Effector CD8-positive, alpha-beta T cell (primary cell): Measurements from ENCODE around the gene ARHGAP25.
"Not testable (repeated sequence)": the region's sequence is repeated elsewhere in the genome, so short reads cannot be mapped to it uniquely, and the experiment has no call there.

ENCODE experiments used
- DNase-seq: peaks from one replicate; lab custom pipeline; 2025; lab: John Stamatoyannopoulos, UW

The ARHGAP25 gene

DNA sequence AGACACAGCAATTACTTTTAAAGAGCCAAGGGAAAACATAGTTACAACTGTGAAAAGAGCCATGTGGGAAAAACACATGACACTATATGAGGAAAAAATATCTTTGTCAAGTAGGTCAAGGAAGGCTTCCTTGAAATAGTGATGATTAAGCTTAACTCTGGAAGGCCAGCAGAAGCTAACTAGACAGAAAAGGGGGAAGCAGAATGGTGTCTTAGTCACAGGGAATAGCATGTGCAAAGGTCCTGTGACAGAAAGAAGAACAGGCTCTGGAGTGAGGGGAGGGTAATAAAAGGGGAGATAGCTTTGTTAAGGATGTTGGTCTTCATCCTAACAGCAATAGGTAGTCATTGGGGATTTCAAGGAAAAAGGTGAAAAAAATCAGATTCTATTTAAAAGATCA is 64.0 kb downstream of the ARHGAP25 start:
- no peak for DNase-seq

DNA sequence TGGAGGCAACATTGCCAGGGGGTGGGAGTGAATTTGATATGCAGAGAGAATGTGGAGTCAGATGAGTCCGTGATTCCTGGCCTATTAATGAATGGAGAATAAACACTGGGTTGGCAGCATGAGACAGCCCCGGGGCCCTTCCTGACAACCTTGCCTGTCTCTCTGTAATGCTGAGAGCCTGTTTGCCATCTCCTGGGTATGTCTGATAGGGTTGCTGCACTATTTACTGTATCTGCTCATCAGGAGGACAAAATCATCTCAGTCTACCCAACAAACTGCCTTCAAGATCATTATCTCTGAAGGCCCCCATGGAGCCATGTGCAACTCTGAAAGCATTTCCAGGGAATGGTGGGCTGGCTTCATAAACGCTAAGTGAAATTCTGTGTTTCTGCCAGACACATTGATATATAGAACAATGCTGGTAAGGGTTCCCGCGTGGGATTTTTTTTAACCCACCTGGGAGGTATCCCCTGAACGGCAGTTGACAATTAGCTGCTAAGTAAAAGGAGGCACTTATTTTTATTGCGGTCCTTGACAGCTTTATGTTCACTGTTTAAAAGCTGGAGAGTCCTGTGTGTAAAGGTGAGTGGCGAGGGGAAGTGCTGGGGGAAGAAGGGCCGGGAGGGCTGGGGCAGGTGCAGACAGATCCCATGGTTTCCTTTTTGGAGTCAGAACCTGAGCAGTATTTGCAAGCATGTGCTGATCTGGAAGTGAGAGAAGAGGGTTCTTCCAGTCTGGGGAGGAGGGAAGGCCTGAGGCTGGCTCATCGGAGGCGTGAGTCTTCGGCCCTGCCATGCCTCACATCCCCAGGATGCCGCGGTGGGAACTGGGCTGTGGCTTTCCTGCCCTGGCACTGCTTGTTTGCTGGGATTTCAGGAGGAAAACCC is 64.8 kb downstream of the ARHGAP25 start:
- no peak for DNase-seq

DNA sequence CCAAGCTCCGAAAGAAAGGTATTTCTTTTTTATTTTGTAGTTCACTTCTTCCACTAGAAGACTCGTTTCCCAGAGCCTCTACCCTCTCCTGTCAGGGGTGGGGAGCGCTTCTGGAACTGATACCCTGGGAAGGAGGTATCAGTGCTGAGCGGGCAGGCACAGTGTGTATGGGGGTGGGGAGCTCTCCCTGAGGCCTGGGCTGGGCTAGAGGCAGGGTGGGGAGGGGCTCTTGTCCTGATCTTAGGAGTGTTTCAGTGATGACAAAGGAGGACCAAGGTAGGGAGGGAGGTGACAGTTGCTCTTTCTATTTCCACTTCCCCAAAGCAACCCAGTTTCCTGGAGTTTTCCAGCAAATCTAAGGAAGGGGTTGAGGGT is 65.4 kb downstream of the ARHGAP25 start:
- DNase-seq = no peak

DNA sequence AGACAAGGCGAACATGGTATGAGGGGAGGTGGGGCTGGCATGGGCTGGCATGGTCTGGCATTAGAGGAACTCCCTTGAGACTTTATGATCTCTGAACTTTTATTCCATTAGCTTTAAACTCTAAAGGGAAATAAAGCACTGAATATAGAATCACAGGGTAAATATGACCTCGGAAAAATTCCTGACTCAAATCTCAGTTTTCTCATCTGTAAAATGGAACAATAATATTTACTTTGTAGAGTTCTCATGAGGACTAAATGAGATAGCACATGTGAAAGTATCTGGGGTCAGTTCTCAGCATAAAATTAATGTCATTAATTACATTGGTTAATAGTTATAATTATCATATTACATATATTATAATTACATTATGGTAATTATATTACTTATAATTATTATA is 65.9 kb downstream of the ARHGAP25 start:
- no peak for DNase-seq

DNA sequence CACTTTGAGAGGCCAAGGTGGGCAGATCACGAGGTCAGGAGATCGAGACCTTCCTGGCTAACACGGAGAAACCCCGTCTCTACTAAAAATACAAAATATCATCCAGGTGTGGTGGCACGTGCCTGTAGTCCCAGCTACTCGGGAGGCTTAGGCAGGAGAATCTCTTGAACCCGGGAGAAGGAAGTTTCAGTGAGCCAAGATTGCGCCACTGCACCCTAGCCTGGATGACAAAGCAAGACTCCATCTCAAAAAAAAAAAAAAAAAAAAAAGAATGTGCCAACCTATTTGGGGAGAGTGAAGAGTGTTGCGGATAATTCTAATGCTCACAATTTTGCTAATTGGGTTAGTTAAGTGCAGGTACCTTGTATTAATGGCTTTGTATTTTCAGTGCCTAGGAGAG is 67.5 kb downstream of the ARHGAP25 start:
- DNase-seq = not testable (repeated sequence)

DNA sequence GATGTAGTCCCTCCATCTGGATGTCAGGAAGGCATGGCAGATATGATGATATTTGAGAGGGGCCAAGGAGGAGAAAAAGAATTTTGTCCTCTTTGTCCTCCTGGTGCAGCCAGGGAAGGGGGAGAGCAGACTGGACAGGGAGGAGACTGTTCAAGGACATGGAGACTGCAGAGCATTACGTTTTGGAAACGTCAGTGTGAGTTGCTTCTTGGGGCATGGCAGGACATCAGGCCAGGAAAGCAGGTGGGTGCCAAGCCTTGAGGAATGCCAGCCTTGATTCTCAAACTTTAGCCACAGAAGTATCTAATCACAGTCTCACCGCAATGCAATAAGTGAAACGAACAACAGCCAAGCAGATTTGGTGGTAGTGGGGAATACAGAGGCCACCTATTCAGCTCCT is 70.4 kb downstream of the ARHGAP25 start:
- no peak for DNase-seq

DNA sequence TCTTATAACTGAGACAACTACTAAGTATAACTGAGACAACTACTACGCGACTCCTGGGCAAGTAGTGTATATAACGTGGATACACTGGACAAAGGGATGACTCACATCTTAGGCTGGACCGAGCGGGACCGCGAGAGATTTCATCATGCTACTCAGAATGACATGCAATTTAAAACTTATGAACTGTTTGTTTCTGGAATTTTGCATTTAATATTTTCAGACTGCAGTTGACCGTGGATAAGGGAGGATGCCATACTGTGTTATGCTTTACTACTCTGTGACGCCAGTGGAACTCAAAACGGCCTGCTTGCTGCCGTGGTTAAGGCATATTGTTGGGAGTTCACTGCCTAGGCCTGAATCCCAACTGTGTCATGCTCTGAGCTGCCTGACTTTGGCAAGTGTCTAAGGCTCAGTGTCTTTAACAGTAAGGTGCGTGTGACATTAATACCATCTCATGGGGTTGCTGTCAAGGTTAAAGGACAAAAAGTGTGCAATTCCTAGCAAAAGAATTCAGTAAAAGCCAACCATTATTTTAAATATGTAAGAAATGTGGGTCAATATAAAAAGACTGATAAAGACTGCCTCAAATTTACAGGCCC is 72.0 kb downstream of the ARHGAP25 start:
- no peak for DNase-seq

DNA sequence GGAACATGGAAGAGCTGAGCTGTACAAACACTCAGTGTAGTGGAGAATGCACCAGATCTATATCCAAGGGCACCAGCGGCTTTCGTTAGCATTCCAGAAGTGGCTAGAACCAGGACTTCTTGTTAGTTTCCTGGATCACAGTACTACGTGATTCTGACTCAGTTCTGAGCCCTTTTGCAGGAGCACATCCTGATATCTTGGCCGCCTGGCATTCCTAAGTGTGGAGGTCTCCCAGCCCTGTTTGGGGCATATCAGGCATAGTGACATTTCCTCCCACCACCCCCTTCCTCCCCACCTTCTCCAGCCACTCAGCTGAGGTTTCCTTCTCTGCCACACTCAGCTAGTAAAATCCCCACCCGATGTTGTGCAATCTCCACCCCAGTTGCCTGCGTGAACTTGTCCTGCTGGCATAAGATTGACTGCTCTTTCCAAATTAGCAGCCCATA is 73.2 kb downstream of the ARHGAP25 start:
- no peak for DNase-seq

DNA sequence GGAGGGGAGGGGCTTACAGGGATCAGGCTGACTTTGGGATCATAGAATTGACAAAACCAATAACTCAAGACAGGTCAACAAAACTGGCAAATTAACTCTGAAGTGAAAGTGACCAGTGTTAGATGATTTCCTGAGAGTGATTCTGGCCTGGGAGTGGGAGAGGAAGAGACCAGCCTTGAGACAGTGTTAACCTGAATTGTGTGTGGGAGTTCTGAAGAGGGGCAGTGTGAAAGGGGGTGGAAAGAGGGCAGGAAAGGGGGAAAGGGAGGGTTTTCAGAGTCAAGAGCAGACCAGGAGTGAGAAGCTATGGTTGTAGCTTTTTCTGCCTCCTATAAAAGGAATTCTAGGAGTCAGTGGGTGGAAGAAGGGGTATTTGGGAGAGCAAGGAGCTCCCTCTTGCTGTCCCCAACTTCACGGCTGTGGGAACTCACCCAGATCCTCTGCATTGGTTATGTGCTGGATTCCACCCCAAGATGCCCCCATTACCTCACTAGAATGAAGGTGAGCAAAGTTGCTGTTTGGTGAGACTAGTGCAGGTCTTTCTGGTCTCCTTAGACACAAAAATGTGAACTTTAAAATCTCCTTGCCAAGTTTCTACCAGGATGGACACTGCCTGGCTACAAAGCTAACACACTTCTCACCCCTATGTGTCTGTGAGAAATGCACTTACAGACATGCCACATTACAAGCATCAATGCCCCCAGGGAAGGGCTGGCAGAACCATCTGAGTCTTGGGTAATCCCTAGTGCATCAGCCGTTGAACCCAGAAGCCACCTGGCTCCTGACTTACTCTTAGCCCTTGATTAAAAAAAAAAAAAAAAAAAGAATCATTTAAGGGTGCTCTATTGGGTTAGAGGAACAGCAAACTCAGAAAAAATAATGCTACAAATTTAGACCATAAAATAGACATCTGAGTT is 75.0 kb downstream of the ARHGAP25 start:
- no peak for DNase-seq

DNA sequence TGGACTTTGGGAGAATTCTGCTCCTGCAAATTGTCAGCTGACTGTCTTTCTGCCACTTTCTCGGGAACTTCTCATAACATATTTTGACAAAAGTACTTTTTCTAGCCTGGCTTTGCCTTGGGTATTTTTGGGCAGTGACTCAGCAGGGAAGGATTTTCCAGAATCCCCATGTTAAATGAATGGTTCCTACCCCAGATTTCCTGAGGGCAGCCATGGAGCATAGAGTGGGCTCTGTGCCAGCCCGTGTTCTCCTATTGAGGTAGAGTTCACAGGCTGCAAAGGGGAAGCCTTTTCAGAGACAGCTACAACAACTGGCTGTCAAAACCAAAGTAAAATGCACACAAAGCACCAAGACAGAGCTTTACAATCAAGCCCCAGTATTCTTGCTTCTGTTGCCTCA is 76.8 kb downstream of the ARHGAP25 start:
- no peak for DNase-seq

DNA sequence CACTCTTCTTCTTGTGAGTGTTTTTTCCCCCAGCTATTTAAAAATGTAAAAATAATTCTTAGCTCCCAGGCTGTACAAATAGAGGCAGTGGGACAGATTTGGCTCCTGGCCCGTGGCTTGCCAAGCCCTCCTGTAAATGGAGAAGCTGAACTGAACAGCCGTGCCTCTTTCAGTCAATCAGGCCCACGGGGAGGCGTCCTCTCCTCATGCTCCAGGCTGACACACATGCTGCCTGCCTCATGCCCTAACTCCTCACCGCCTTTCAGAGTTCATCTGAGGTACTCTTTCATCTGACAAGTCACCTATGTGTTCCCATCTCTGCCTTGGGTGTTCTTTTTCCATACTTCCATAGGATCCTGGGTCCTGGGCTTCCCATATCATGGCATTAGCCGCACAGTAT is 77.6 kb downstream of the ARHGAP25 start:
- no peak for DNase-seq

DNA sequence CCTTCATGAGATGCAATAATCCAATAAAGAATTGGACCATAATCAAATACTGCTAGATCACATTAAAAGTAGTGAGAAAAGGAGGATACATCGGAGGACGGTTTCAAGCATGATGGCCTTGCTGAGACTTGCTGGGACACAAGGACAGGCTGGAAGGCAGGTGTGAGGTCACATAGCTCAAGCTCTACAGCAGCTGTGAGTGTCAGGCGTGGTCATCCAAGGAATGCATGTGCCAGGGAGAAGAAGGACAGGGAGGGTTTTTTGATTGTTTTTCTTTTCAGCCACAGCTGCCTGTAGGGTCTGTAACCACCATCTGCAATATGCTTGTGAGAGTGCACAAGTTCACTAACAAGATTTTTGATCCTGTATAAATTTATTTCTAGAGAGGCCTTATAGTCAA is 79.0 kb downstream of the ARHGAP25 start:
- DNase-seq = no peak

DNA sequence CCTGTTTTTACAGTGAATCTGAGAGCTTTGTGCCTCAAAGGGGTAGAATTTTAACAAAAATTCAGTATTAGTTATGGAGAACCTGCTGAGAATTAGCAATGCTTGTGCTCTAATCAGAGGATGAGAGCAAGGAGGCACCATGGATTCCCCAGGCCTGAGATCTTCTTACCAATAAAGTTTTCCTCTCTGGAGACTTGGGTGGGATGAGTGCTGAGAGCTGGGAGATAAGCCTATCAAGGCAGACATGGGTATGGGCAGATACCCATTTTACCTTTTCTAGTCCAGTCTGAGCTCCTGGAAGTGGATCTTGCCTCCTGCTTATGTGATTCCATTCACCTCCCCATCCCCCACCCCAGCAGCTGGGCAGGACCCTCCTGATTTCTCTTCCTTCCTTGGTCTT is 82.7 kb downstream of the ARHGAP25 start:
- no peak for DNase-seq

DNA sequence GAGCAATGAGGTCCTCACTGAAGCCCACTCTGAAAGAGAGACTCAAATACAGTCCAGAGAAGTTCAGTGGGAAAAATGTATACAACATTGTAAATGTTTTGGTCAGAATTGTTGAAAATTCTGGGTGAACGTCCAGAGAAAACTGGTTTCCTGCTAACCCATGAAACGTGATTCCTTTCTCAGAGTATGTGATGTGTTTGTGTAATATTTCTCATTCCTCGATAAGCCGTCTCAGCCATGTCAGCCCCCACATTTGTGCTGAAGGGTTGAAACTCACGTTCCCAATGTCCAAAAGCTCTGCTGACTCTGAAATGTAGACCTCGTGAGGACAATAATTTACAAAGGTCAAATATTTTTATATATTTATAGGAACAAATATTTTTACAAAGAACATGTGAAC is 84.9 kb downstream of the ARHGAP25 start:
- DNase-seq = no peak

DNA sequence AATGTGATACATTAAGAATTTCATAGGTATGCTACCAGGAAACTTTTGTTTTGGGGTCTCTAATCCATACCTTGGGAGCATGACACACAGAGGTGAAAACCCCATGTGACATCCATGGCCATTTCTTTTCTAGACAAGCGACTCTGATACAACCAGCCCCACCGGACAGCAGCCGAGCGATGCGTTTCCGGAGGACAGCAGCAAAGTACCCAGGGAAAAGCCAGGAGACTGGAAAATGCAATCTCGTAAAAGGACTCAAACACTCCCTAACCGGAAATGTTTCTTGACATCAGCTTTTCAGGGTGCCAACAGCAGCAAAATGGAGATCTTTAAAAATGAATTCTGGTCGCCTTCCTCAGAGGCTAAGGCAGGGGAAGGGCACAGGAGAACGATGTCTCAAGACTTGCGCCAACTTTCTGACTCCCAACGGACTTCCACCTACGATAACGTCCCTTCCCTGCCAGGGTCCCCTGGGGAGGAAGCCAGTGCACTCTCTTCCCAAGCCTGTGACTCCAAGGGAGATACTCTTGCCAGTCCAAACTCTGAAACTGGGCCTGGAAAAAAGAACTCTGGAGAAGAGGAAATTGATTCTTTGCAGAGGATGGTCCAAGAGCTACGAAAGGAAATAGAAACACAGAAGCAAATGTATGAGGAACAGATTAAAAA is 87.7 kb downstream of the ARHGAP25 start:
- no peak for DNase-seq

DNA sequence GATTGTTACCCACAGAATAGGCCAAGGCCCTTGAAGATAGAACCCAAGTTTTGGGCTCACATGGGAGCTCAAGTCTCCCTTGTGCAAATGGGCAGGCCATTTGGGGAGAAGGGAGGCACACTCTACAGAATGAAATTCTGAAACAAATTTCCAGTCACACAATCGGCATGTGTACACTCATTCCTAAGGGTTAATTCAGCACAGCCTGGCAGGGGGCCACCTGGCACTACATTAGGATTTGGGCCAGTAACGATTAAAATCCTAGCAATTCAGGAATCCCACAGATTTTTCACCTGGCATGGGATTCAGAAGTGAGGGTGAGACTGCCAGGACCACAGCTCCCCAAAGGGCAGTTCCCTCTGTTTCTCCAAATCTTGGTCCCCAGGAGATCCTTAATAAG is 90.2 kb downstream of the ARHGAP25 start:
- DNase-seq = no peak

DNA sequence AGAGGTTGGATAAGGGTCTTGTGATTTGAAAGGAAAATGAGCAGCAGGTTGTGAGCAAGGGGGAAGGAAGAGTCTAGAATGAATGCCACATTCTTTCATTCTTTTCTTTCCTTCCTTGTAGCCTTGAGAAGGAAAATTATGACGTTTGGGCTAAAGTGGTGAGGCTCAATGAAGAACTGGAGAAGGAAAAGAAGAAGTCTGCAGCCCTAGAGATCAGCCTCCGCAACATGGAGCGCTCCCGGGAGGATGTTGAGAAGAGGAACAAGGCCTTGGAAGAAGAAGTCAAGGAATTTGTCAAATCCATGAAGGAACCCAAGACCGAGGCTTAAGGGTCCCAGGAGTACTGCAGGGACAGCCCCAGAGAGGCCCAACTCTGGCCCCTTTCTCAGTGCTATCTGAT is 91.3 kb downstream of the ARHGAP25 start:
- no peak for DNase-seq

DNA sequence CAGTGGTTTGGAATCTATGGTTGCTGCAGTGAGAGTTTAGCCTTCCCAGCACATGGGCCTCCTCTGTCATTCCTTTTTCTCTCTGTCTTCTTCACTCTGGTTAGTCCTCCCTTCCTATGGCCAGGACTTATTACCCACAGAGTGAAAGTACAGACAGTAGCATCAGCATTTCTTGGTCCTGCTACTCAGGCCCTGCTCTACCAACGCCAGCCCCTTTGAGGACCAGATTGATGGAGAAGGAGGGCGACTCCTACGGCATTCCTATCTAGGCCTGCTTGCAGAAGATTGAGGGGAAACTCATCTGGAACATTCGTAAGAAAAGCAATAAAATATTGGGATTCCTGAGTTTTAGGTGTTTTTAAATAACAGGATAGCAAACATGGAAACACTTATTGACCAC is 93.1 kb downstream of the ARHGAP25 start:
- DNase-seq = no peak

DNA sequence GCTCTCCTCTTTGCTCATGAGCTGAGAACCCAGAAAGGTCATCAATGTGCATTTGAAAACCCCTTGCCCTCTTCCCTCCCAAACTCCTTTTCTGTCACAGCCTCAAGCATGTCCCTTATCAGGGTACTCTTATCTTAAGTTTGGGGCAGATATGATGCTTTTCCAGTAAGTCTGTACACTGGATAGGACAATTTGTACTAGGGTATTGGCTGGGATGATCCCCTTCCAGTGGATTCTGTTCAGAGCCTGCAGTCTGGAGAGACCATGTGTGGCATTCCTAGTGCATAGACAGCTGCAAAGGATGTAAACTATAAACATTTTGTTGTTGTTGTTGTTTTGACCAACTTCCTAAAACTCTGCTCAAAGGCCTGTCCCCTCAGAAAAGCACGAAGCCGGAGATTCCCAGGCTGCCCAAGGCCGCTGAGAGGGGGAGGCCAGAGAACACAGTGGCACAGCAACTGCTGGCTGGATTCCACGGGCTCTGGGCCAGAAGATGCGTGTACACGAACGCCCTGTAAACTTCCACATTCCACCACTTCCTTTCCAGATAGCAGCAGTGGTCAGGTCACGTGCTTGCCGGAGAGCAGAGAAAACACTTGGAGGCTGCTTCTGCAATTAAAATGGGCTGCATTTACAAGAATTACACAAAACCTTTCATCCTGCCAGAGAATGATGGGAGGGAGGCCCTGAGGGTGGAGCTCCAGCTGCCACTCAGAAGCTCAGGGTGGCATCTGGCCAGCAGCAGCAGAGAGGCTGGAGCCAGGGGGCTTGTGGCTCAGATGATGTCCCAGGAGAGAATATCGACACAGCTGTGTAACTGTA is 94.5 kb downstream of the ARHGAP25 start:
- peak; percentile 37 for DNase-seq

DNA sequence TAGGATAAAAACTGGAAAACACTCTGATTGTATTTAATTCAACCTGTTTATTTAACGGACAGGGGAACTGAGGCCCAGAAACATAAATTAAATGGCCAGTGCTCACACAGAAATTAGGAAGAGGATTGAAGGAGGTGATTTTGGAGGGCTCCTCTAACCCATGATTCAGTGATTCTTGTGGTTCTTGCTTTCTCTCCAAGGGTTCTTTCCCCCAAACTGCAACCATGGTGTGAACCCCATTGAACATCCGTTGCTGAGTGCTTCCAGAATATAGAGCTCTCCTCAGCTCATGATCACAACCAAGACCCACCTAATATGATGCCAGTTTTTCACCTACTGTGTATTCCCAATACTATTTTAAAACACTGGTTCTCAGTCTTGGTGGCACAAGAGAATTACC is 95.1 kb downstream of the ARHGAP25 start:
- DNase-seq = no peak

DNA sequence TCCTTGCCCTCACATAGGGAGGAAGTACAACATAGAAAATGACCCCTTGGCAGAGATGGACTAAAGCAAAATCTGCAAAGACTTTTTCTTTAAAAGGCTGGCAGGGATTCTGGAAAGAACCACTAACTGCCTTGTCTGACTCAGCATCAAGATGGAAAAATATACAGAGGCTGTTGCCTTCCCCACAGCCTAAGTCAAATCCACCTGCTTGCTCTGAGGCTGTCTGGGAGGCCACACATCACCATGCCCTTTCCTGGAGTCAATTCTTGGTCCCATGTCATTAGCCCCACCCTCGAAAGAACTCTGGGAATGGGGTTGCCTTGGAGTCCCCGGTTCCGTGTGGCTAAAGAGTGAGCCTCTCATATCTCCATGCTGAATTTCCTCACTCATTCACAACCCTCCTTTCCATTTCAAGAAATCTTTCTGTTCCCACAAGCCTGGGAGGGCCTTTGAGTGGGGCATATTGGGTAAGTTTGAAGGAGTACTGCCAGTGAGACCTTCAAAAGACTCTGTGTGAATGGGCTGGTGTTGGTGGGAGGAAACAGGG is 97.1 kb downstream of the ARHGAP25 start:
- no peak for DNase-seq
